Osteoblast (primary cell): Measurements from ENCODE around the gene NAA25. TPM values are rescaled to one million over a fixed set of nuclear protein-coding genes. Genes with fewer than 3 reads are reported as not detected.
"Not testable (repeated sequence)": the region's sequence is repeated elsewhere in the genome, so short reads cannot be mapped to it uniquely, and the experiment has no call there.

Experiments
- DNase-seq: peaks from one replicate; pipeline ENCODE4 v3.0.0; 2011; ENCODE audit warnings: low spot score, mixed read lengths; ENCODE audit not compliant: insufficient read length; ENCODE audit errors: missing footprints
- H2AFZ ChIP-seq: 2 replicates; pipeline ENCODE4 v1.6.0; 2011; ENCODE audit warnings: mild to moderate bottlenecking, low read length
- H3K27ac ChIP-seq: 2 replicates; pipeline ENCODE4 v1.5.1; 2011; ENCODE audit warnings: mild to moderate bottlenecking, low read depth, low read length, moderate library complexity
- H3K27me3 ChIP-seq: 2 replicates; pipeline ENCODE4 v1.6.0; 2012; ENCODE audit warnings: mild to moderate bottlenecking, control low read depth, inconsistent platforms, low read length, moderate library complexity; ENCODE audit not compliant: insufficient read depth
- H3K36me3 ChIP-seq: 2 replicates; pipeline ENCODE4 v1.5.1; 2011; ENCODE audit warnings: mild to moderate bottlenecking, low read length, control low read depth, moderate library complexity; ENCODE audit not compliant: insufficient read depth
- H3K4me1 ChIP-seq: 2 replicates; pipeline ENCODE4 v1.5.1; 2011; ENCODE audit warnings: mild to moderate bottlenecking, low read length, control low read depth, moderate library complexity; ENCODE audit not compliant: insufficient read depth
- H3K4me2 ChIP-seq: 2 replicates; pipeline ENCODE4 v1.6.0; 2011; ENCODE audit warnings: mild to moderate bottlenecking, low read length; ENCODE audit not compliant: insufficient read depth
- H3K4me3 ChIP-seq: fragments of 200-600 bp; sonication (generic); 3 replicates; pipeline ENCODE4 v1.5.1; 2012; ENCODE audit warnings: mild to moderate bottlenecking, low read length, inconsistent platforms; ENCODE audit not compliant: insufficient read depth
- H3K79me2 ChIP-seq: 2 replicates; pipeline ENCODE4 v1.6.0; 2012; ENCODE audit warnings: mild to moderate bottlenecking, low read length, control low read depth, inconsistent platforms; ENCODE audit not compliant: insufficient read depth
- H3K9me3 ChIP-seq: 2 replicates; pipeline ENCODE4 v1.5.1; 2011; ENCODE audit warnings: low read depth, low read length, control low read depth
- H4K20me1 ChIP-seq: 2 replicates; pipeline ENCODE4 v1.6.0; 2012; ENCODE audit warnings: mild to moderate bottlenecking, low read length, control low read depth; ENCODE audit not compliant: insufficient read depth
- CTCF ChIP-seq: IDR thresholded peaks from 2 replicates; pipeline ENCODE4 v1.5.1; 2011; ENCODE audit warnings: mild to moderate bottlenecking, low read depth, low read length, moderate library complexity; ENCODE audit errors: extremely low read depth
- total RNA-seq: library from RNA; depleted of rRNA; stranded (reverse); fragments of >200 nt; gene quantifications from 2 replicates; pipeline ENCODE4 v1.2.3, GENCODE V29; 2012

NAA25 gene
- total RNA-seq, 1 donor, result 20.6 TPM

GRCh38 chr12:112012775-112013600, 95.6 kb downstream of the NAA25 start, which contains the start of the genes ERP29 and TMEM116:
Gene ERP29, plus strand, starts transcription at chr12:112013426. Its CDS starts 40 bp downstream, at chr12:112013466.
Gene TMEM116, minus strand, starts transcription at chr12:112013165. Its CDS starts 7,895 bp downstream, at chr12:112005270.
- Histone ChIP-seq H3K79me2 (peaks cover 62% of the 10 kb centered on the region), H3K9me3 (no peaks in the 10 kb centered on the region), H2AFZ (peak within 1 kb of the TSS; percentile 99), H3K4me1 (peaks cover 18% of the 10 kb centered on the region), H3K36me3 (no peaks in the 10 kb centered on the region), H3K27me3 (no peaks in the 10 kb centered on the region), H3K4me3 (peak within 1 kb of the TSS; percentile 99), H3K27ac (peak within 1 kb of the TSS; percentile 96), H3K4me2 (peak within 1 kb of the TSS; percentile 99), H4K20me1 (peaks cover 13% of the 10 kb centered on the region)
- peak; percentile 100 for DNase-seq
- TF ChIP-seq CTCF, result peak; percentile 23

- no peak overlapping the region for H2AFZ ChIP-seq
- no peaks in the 10 kb centered on the region for H3K36me3 ChIP-seq
- no peak for TF ChIP-seq CTCF
- no peaks in the 10 kb centered on the region for H3K9me3 ChIP-seq
- H3K4me2 ChIP-seq, result peak overlapping the region; percentile 99
- peak overlapping the region; percentile 99 for H3K4me3 ChIP-seq
- no peaks in the 10 kb centered on the region for H3K27me3 ChIP-seq
- no peak for DNase-seq
- H3K4me1 ChIP-seq, result peaks cover 18% of the 10 kb centered on the region
- no peak overlapping the region for H3K27ac ChIP-seq
- peaks cover 11% of the 10 kb centered on the region for H4K20me1 ChIP-seq
- H3K79me2 ChIP-seq, result peaks cover 51% of the 10 kb centered on the region
Measured at GRCh38 chr12:112011685-112012084, 96.9 kb downstream of the NAA25 start.

- Histone ChIP-seq H3K27ac (no peak overlapping the region), H3K27me3 (no peaks in the 10 kb centered on the region), H3K4me3 (no peak overlapping the region), H3K9me3 (no peaks in the 10 kb centered on the region), H3K79me2 (peaks cover 41% of the 10 kb centered on the region), H3K4me2 (no peak overlapping the region), H2AFZ (no peak overlapping the region), H4K20me1 (peaks cover 2% of the 10 kb centered on the region), H3K4me1 (peaks cover 24% of the 10 kb centered on the region), H3K36me3 (no peaks in the 10 kb centered on the region)
- DNase-seq, result no peak
- TF ChIP-seq CTCF, result no peak
Measured at GRCh38 chr12:112010415-112011344, 97.9 kb downstream of the NAA25 start.

GRCh38 chr12:112009596-112009995, 99.0 kb downstream of the NAA25 start:
- not testable (repeated sequence) for H2AFZ ChIP-seq, H3K27ac ChIP-seq, H3K9me3 ChIP-seq, H3K36me3 ChIP-seq, H3K4me2 ChIP-seq, DNase-seq, H4K20me1 ChIP-seq, H3K27me3 ChIP-seq, H3K4me3 ChIP-seq
- Histone ChIP-seq H3K79me2 (peaks cover 30% of the 10 kb centered on the region), H3K4me1 (peaks cover 22% of the 10 kb centered on the region)
